Mesendoderm (in vitro differentiated cells): ENCODE measurements around the gene AGO1.

Experiments
- DNase-seq: peaks from one replicate; pipeline ENCODE4 v3.0.0; 2013
- H2AK5ac ChIP-seq: 2 replicates; pipeline ENCODE4 v1.6.1; 2013; ENCODE audit warnings: low read length, inconsistent platforms
- H2BK120ac ChIP-seq: 2 replicates; pipeline ENCODE4 v1.6.1; 2013; ENCODE audit warnings: low read depth, mild to moderate bottlenecking, low read length, moderate library complexity, mixed read lengths
- H2BK15ac ChIP-seq: replicated peaks from 2 replicates; pipeline ENCODE4 v1.6.1; 2013; ENCODE audit warnings: low read depth, mild to moderate bottlenecking, moderate library complexity
- H2BK5ac ChIP-seq: 2 replicates; pipeline ENCODE4 v1.6.1; 2013; ENCODE audit warnings: low read length, inconsistent platforms
- H3K18ac ChIP-seq: 2 replicates; pipeline ENCODE4 v1.6.1; 2013; ENCODE audit warnings: mild to moderate bottlenecking, low read length, mixed read lengths
- H3K23ac ChIP-seq: one replicate; pipeline ENCODE4 v1.6.1; 2013; ENCODE audit warnings: low read length
- H3K27ac ChIP-seq: 2 replicates; pipeline ENCODE4 v1.5.1; 2013; ENCODE audit warnings: low read depth, mild to moderate bottlenecking, inconsistent platforms, low read length, moderate library complexity
- H3K27me3 ChIP-seq: 2 replicates; pipeline ENCODE4 v1.6.1; 2013; ENCODE audit warnings: low read length, control low read depth, mild to moderate bottlenecking, inconsistent platforms; ENCODE audit not compliant: insufficient read depth, poor library complexity
- H3K36me3 ChIP-seq: 2 replicates; pipeline ENCODE4 v1.6.1; 2013; ENCODE audit warnings: low read length, inconsistent platforms; ENCODE audit not compliant: control insufficient read depth, insufficient read depth
- H3K4ac ChIP-seq: one replicate; pipeline ENCODE4 v1.6.1; 2013; ENCODE audit warnings: low read depth, mild to moderate bottlenecking, low read length, moderate library complexity
- H3K4me1 ChIP-seq: 2 replicates; pipeline ENCODE4 v1.6.1; 2013; ENCODE audit warnings: low read depth, low read length, inconsistent platforms; ENCODE audit not compliant: control insufficient read depth
- H3K4me2 ChIP-seq: 2 replicates; pipeline ENCODE4 v1.6.1; 2013; ENCODE audit warnings: low read length
- H3K4me3 ChIP-seq: 2 replicates; pipeline ENCODE4 v1.5.1; 2013; ENCODE audit warnings: mild to moderate bottlenecking, low read length
- H3K56ac ChIP-seq: one replicate; pipeline ENCODE4 v1.6.1; 2013; ENCODE audit warnings: low read length
- H3K79me1 ChIP-seq: 2 replicates; pipeline ENCODE4 v1.6.1; 2013; ENCODE audit warnings: low read length, inconsistent platforms
- H3K79me2 ChIP-seq: 2 replicates; pipeline ENCODE4 v1.6.1; 2013; ENCODE audit warnings: mild to moderate bottlenecking, low read length; ENCODE audit not compliant: control insufficient read depth, insufficient read depth
- H3K9ac ChIP-seq: 2 replicates; pipeline ENCODE4 v1.6.1; 2013; ENCODE audit warnings: low read length, inconsistent platforms
- H4K5ac ChIP-seq: one replicate; pipeline ENCODE4 v1.6.1; 2013; ENCODE audit warnings: low read length
- H4K8ac ChIP-seq: one replicate; pipeline ENCODE4 v1.6.1; 2013; ENCODE audit warnings: low read depth, mild to moderate bottlenecking, control low read depth, low read length, moderate library complexity
- WGBS: extraction: QIAGEN DNeasy Blood & Tissue Kit; methylation state at CpG from one replicate; pipeline ENCODE4 v1.1.7; 2013; ENCODE audit warnings: low lambda C conversion rate, missing lambda C conversion rate; ENCODE audit not compliant: insufficient coverage; ENCODE audit errors: extremely low coverage; 5-methylcytosine and 5-hydroxymethylcytosine counted together

Gene AGO1

DNA sequence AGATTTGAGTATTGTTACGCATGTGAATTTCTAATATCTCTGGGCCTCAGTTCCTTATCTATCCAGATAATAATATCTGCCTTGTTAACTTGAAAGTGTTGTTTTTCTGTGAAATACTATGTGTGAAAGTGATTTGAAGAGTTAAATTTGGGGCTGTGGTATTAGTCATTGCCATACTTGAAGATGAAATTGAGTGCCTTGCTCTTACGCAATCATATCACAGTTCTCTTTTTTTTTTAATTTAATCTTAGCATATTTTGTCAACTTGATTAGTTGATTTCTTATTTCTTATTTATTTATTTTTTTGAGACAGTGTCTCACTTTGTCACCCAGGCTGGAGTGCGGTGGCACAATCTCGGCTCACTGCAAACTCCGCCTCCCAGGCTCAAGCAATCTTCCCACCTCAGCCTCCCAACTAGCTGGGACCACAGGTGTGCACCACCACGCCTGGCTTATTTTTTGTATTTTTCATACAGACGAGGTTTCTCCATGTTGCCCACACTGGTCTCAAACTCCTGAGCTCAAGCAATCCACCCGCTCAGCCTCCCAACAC, 44.2 kb upstream of the AGO1 start:
- H3K18ac ChIP-seq = no peak overlapping the region
- no peaks in the 10 kb centered on the region for H3K79me1 ChIP-seq
- H3K4me1 ChIP-seq = no peaks in the 10 kb centered on the region
- H3K9ac ChIP-seq = no peak overlapping the region
- DNase-seq = no peak
- H2AK5ac ChIP-seq = no peak overlapping the region
- H4K5ac ChIP-seq = no peak overlapping the region
- H3K27me3 ChIP-seq = no peaks in the 10 kb centered on the region
- no peak overlapping the region for H3K56ac ChIP-seq
- H2BK15ac ChIP-seq = no peak overlapping the region
- peaks cover 1% of the 10 kb centered on the region for H3K36me3 ChIP-seq
- whole genome bisulfite sequencing = no CpG with 5 or more reads among the region's 8 CpGs
- H2BK120ac ChIP-seq = no peak overlapping the region
- no peak overlapping the region for H4K8ac ChIP-seq
- no peaks in the 10 kb centered on the region for H3K79me2 ChIP-seq
- H3K4me2 ChIP-seq = no peak overlapping the region
- no peak overlapping the region for H3K27ac ChIP-seq
- no peak overlapping the region for H3K23ac ChIP-seq
- no peak overlapping the region for H3K4ac ChIP-seq
- no peak overlapping the region for H3K4me3 ChIP-seq
- H2BK5ac ChIP-seq = no peak overlapping the region

DNA sequence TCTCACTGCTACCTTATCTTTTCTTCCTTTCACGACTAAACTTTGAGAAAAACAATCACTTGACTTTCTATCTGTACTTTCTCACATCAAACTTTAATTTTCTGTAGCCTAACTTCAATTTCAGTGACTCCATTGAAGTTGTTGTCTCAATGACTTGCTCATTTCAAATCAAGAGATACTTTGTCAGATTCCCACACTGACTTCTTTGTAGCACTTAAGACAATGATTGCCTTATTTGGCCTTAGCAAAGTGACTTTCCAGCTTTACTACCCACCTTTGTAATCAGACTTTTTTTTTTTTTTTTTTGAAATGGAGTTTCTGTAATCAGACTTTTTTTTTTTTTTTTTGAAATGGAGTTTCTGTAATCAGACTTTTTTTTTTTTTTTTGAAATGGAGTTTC, 38.2 kb upstream of the AGO1 start:
- no peak for DNase-seq
- Histone ChIP-seq H3K56ac (no peak overlapping the region), H3K9ac (no peak overlapping the region), H3K4me2 (no peak overlapping the region), H3K27ac (no peak overlapping the region), H3K27me3 (no peaks in the 10 kb centered on the region), H3K4me3 (no peak overlapping the region), H3K18ac (no peak overlapping the region), H3K79me1 (no peaks in the 10 kb centered on the region), H3K4me1 (no peaks in the 10 kb centered on the region), H4K8ac (no peak overlapping the region), H3K4ac (no peak overlapping the region), H3K36me3 (peaks cover 3% of the 10 kb centered on the region), H2AK5ac (no peak overlapping the region), H3K23ac (no peak overlapping the region), H3K79me2 (no peaks in the 10 kb centered on the region), H2BK5ac (no peak overlapping the region), H2BK15ac (no peak overlapping the region), H2BK120ac (no peak overlapping the region), H4K5ac (no peak overlapping the region)
- WGBS = 100% methylated on average over 1 of the region's 1 CpG

DNA sequence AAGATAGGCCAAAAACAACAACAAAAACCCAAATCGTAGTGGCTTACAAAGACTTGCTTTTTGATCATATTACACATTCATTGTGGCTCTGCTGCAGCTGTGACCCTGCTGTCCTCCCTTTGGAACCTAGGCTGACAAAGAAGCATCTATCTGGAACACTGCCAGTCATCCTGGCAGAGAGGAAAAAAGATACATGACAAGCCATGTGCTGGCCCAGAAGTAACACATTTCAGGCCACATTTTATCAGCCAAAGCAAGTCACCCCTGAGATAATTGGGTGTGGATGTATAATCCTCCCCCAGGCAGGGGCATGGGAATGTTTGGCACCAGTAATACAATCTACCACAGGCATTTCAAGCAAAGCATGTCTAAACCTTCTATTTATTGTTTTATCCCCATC, 37.2 kb upstream of the AGO1 start:
- H3K79me1 ChIP-seq = no peaks in the 10 kb centered on the region
- no peak overlapping the region for H3K23ac ChIP-seq
- H3K4me2 ChIP-seq = no peak overlapping the region
- no peak overlapping the region for H3K4me3 ChIP-seq
- no peak overlapping the region for H2BK15ac ChIP-seq
- H3K18ac ChIP-seq = no peak overlapping the region
- H2AK5ac ChIP-seq = no peak overlapping the region
- H4K8ac ChIP-seq = no peak overlapping the region
- H3K4me1 ChIP-seq = no peaks in the 10 kb centered on the region
- peaks cover 3% of the 10 kb centered on the region for H3K36me3 ChIP-seq
- no CpG with 5 or more reads among the region's 1 CpG for WGBS
- no peaks in the 10 kb centered on the region for H3K27me3 ChIP-seq
- DNase-seq = no peak
- H3K4ac ChIP-seq = no peak overlapping the region
- H3K9ac ChIP-seq = no peak overlapping the region
- H3K56ac ChIP-seq = no peak overlapping the region
- H4K5ac ChIP-seq = no peak overlapping the region
- no peaks in the 10 kb centered on the region for H3K79me2 ChIP-seq
- H3K27ac ChIP-seq = no peak overlapping the region
- no peak overlapping the region for H2BK5ac ChIP-seq
- H2BK120ac ChIP-seq = no peak overlapping the region

DNA sequence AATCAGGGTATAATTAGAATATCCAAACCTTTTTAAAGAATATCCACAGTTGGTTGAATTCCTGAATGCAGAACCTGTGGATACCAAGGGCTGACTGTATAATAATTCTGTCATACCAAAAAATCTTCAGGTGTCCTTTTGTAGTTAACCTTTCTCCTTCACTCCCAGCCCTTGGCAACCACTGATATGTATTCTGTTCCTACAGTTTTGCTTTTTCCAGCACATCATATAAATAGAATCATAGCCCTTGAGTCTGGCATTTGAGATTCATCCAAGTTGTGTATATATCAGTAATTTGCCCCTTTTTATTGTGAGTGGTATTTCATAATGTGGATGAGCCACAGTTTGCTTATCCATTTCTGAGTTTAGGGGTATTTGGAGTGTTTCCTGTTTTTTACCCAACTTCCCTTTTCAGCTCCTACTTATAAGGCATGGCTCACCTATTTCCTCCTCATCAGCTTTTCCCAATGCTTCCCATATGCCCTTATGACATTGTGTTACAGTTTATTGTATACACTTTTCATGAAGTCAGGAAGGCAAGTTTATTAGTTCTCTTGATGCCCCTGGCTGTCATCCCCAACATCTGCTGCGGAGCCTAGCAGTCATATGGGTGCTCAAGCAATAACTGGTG, 35.0 kb upstream of the AGO1 start:
- H3K27ac ChIP-seq = no peak overlapping the region
- H3K27me3 ChIP-seq = no peaks in the 10 kb centered on the region
- H3K56ac ChIP-seq = no peak overlapping the region
- H3K4ac ChIP-seq = no peak overlapping the region
- H3K4me3 ChIP-seq = no peak overlapping the region
- no CpG with 5 or more reads among the region's 1 CpG for WGBS
- H4K5ac ChIP-seq = no peak overlapping the region
- H3K79me1 ChIP-seq = no peaks in the 10 kb centered on the region
- H2BK5ac ChIP-seq = no peak overlapping the region
- no peak for DNase-seq
- H3K4me1 ChIP-seq = no peaks in the 10 kb centered on the region
- H3K36me3 ChIP-seq = peaks cover 2% of the 10 kb centered on the region
- H3K18ac ChIP-seq = no peak overlapping the region
- no peak overlapping the region for H3K23ac ChIP-seq
- H3K79me2 ChIP-seq = no peaks in the 10 kb centered on the region
- H2AK5ac ChIP-seq = no peak overlapping the region
- H2BK120ac ChIP-seq = no peak overlapping the region
- no peak overlapping the region for H4K8ac ChIP-seq
- no peak overlapping the region for H3K9ac ChIP-seq
- no peak overlapping the region for H3K4me2 ChIP-seq
- H2BK15ac ChIP-seq = no peak overlapping the region

DNA sequence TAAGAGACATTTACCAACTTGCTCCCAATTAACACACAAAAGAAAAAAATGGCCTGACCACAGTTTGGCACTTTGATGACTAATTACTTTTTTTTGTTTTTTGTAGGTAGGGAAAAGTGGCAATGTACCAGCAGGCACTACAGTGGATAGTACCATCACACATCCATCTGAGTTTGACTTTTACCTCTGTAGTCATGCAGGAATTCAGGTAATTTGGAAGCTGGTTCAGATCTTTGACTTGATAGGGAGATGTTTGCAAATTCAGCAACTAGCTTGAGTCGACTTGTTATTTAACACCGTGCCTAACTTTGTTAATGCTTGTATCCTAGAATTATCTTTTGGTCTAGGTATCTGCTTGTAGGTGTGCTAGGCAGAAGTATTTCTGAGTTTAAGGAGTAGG, 33.0 kb upstream of the AGO1 start:
- H3K79me1 ChIP-seq = no peaks in the 10 kb centered on the region
- no peak overlapping the region for H3K27ac ChIP-seq
- H3K36me3 ChIP-seq = peaks cover 2% of the 10 kb centered on the region
- H3K4me3 ChIP-seq = no peak overlapping the region
- H3K56ac ChIP-seq = no peak overlapping the region
- H4K5ac ChIP-seq = no peak overlapping the region
- no peaks in the 10 kb centered on the region for H3K4me1 ChIP-seq
- H3K9ac ChIP-seq = no peak overlapping the region
- no peak overlapping the region for H3K4ac ChIP-seq
- H4K8ac ChIP-seq = no peak overlapping the region
- no peak overlapping the region for H2BK5ac ChIP-seq
- H3K27me3 ChIP-seq = no peaks in the 10 kb centered on the region
- no peak overlapping the region for H3K18ac ChIP-seq
- H3K23ac ChIP-seq = no peak overlapping the region
- no CpG with 5 or more reads among the region's 2 CpGs for WGBS
- no peak overlapping the region for H2BK15ac ChIP-seq
- DNase-seq = peak; percentile 89
- H2AK5ac ChIP-seq = no peak overlapping the region
- H3K4me2 ChIP-seq = no peak overlapping the region
- no peak overlapping the region for H2BK120ac ChIP-seq
- H3K79me2 ChIP-seq = no peaks in the 10 kb centered on the region

DNA sequence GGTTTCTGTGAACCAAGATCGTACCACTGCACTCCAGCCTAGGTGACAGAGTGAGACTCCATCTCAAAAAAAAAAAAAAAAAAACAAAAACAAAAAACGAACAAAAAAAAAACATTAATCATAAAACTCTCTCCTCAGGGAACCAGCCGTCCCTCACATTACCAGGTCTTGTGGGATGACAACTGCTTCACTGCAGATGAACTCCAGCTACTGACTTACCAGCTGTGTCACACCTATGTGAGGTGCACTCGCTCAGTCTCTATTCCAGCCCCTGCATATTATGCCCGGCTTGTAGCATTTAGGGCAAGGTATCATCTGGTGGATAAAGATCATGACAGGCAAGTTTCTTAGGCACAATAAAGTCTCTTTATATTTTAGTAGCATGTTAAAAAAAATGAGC, 32.3 kb upstream of the AGO1 start:
- Histone ChIP-seq H3K4me3 (no peak overlapping the region), H2BK15ac (no peak overlapping the region), H2AK5ac (no peak overlapping the region), H2BK5ac (no peak overlapping the region), H3K4me1 (no peaks in the 10 kb centered on the region), H3K4me2 (no peak overlapping the region), H3K18ac (no peak overlapping the region), H2BK120ac (no peak overlapping the region), H3K36me3 (no peaks in the 10 kb centered on the region), H3K27me3 (no peaks in the 10 kb centered on the region), H3K79me1 (no peaks in the 10 kb centered on the region), H3K56ac (no peak overlapping the region), H4K8ac (no peak overlapping the region), H3K23ac (no peak overlapping the region), H4K5ac (no peak overlapping the region), H3K79me2 (no peaks in the 10 kb centered on the region), H3K9ac (no peak overlapping the region), H3K4ac (no peak overlapping the region), H3K27ac (no peak overlapping the region)
- no CpG with 5 or more reads among the region's 5 CpGs for WGBS
- no peak for DNase-seq
